Osteocyte (in vitro differentiated cells): ENCODE results near the gene VPS4A. TPM values are rescaled to one million over a fixed set of nuclear protein-coding genes. Genes with fewer than 3 reads are reported as not detected.

Experiments
- DNase-seq: peaks from one replicate; pipeline ENCODE4 v3.0.0; 2021; ENCODE audit warnings: mixed read lengths; ENCODE audit not compliant: unreplicated experiment; ENCODE audit errors: extremely low spot score
- H3K27ac Mint-ChIP-seq: one replicate; pipeline ENCODE4 v1.8.0; 2021; ENCODE audit warnings: mild to moderate bottlenecking, mixed read lengths; ENCODE audit not compliant: unreplicated experiment
- H3K27me3 Mint-ChIP-seq: one replicate; pipeline ENCODE4 v1.8.0; 2021; ENCODE audit warnings: mixed read lengths; ENCODE audit not compliant: unreplicated experiment
- H3K36me3 Mint-ChIP-seq: one replicate; pipeline ENCODE4 v1.8.0; 2021; ENCODE audit warnings: mixed read lengths; ENCODE audit not compliant: unreplicated experiment
- H3K4me1 Mint-ChIP-seq: one replicate; pipeline ENCODE4 v1.8.0; 2021; ENCODE audit warnings: mixed read lengths; ENCODE audit not compliant: unreplicated experiment
- H3K4me3 Mint-ChIP-seq: one replicate; pipeline ENCODE4 v1.8.0; 2021; ENCODE audit warnings: mild to moderate bottlenecking, moderate library complexity, mixed read lengths; ENCODE audit not compliant: unreplicated experiment
- H3K9me3 Mint-ChIP-seq: one replicate; pipeline ENCODE4 v1.8.0; 2021; ENCODE audit warnings: mixed read lengths; ENCODE audit not compliant: unreplicated experiment
- CTCF ChIP-seq: fragments of 200-600 bp; sonication (generic); IDR thresholded peaks from 2 replicates; pipeline ENCODE4 v1.5.0; 2021; ENCODE audit warnings: antibody characterized with exemption, mild to moderate bottlenecking, moderate library complexity
- total RNA-seq: library from RNA; stranded (reverse); gene quantifications from 2 replicates; pipeline ENCODE4 v1.2.1, GENCODE V29; 2021

VPS4A gene
- total RNA-seq, 1 donor from 2014 or later: 34.7 TPM

- Mint-ChIP-seq H3K27ac (no peak overlapping the region), H3K36me3 (peaks cover 38% of the 10 kb centered on the region)
- DNase-seq: no peak
Observed at GRCh38 chr16:69322343-69322742, 11.2 kb downstream of the VPS4A start.

GRCh38 chr16:69323415-69323814, 12.3 kb downstream of the VPS4A start:
- H3K27me3 Mint-ChIP-seq: no peaks in the 10 kb centered on the region

More at GRCh38 chr16:69322343-69322742, 11.2 kb downstream of the VPS4A start:
- Mint-ChIP-seq H3K9me3 (no peaks in the 10 kb centered on the region), H3K4me1 (peaks cover 5% of the 10 kb centered on the region), H3K27me3 (no peaks in the 10 kb centered on the region), H3K4me3 (no peak overlapping the region)
- TF ChIP-seq CTCF: no peak

GRCh38 chr16:69324013-69324531, 12.9 kb downstream of the VPS4A start:
- TF ChIP-seq CTCF: no peak
- Mint-ChIP-seq H3K4me1 (peaks cover 17% of the 10 kb centered on the region), H3K4me3 (no peak overlapping the region), H3K9me3 (no peaks in the 10 kb centered on the region), H3K36me3 (peaks cover 34% of the 10 kb centered on the region), H3K27me3 (no peaks in the 10 kb centered on the region), H3K27ac (no peak overlapping the region)
- no peak for DNase-seq

More at GRCh38 chr16:69323415-69323814, 12.3 kb downstream of the VPS4A start:
- Mint-ChIP-seq H3K36me3 (peaks cover 35% of the 10 kb centered on the region), H3K9me3 (no peaks in the 10 kb centered on the region), H3K4me1 (peaks cover 11% of the 10 kb centered on the region), H3K4me3 (no peak overlapping the region), H3K27ac (no peak overlapping the region)
- TF ChIP-seq CTCF: no peak
- DNase-seq: no peak

GRCh38 chr16:69324585-69325253, 13.6 kb downstream of the VPS4A start:
- no peaks in the 10 kb centered on the region for H3K9me3 Mint-ChIP-seq
- H3K4me3 Mint-ChIP-seq: no peak overlapping the region
- DNase-seq: no peak
- no peak overlapping the region for H3K27ac Mint-ChIP-seq
- peaks cover 24% of the 10 kb centered on the region for H3K4me1 Mint-ChIP-seq
- no peak for TF ChIP-seq CTCF
- peaks cover 29% of the 10 kb centered on the region for H3K36me3 Mint-ChIP-seq
- H3K27me3 Mint-ChIP-seq: no peaks in the 10 kb centered on the region

GRCh38 chr16:69325784-69326171, 14.6 kb downstream of the VPS4A start:
- TF ChIP-seq CTCF: no peak
- H3K36me3 Mint-ChIP-seq: peaks cover 23% of the 10 kb centered on the region
- peaks cover 24% of the 10 kb centered on the region for H3K4me1 Mint-ChIP-seq
- H3K9me3 Mint-ChIP-seq: no peaks in the 10 kb centered on the region
- H3K27ac Mint-ChIP-seq: no peak overlapping the region
- H3K27me3 Mint-ChIP-seq: no peaks in the 10 kb centered on the region
- H3K4me3 Mint-ChIP-seq: no peak overlapping the region
- DNase-seq: no peak
